K562 (cell line): Measurements from ENCODE around the gene SOST.

Experiments
- FOS ChIP-seq: IDR thresholded peaks from 3 replicates; pipeline ENCODE4 v1.6.1; 2011; ENCODE audit not compliant: insufficient read length; ENCODE audit errors: extremely low read depth
- RAD21 ChIP-seq, 2 experiments: fragments of 250-450 bp in 1 of 2; fragments of 450-650 bp in 1 of 2; sonication (Bioruptor Pico) in 1 of 2; formaldehyde crosslinking in 1 of 2; IDR thresholded peaks in 1 of 2; conservative IDR thresholded peaks in 1 of 2; 2 replicates each; pipeline versions ENCODE4 v1.4.0 to v1.8.0; 2020 to 2022; ENCODE audit warnings: mild to moderate bottlenecking in 2 of 2, moderate library complexity in 1 of 2
- SRF ChIP-seq, 2 experiments: fragments of 250-450, 450-650 bp in 1 of 2; sonication (Bioruptor Pico) in 1 of 2; sonication (generic) in 1 of 2; formaldehyde crosslinking; IDR thresholded peaks; 2 replicates each; pipeline versions ENCODE4 v1.5.0 to v1.5.1; 2020 to 2022; ENCODE audit warnings: mild to moderate bottlenecking in 1 of 2, missing genetic modification reagents in 1 of 2
- TF ChIP-seq, protein P1 (sequence below), 3 experiments: IDR thresholded peaks in 2 of 3; conservative IDR thresholded peaks in 1 of 3; 2 replicates each; pipeline ENCODE4 v1.5.1; 2011 to 2012; ENCODE audit warnings: low read length in 3 of 3, mild to moderate bottlenecking in 3 of 3, control low read depth in 2 of 3, improper control_type of control experiment in 1 of 3, inconsistent platforms in 1 of 3, low read depth in 1 of 3, mixed read lengths in 1 of 3, moderate library complexity in 1 of 3; ENCODE audit not compliant: insufficient read depth in 2 of 3
- TF ChIP-seq, protein P2 (sequence below): fragments of 250-450 bp; sonication (Bioruptor Pico); IDR thresholded peaks from 2 replicates; pipeline ENCODE4 v1.5.0; 2020; ENCODE audit warnings: mild to moderate bottlenecking
- TF ChIP-seq, protein P3 (sequence below), 2 experiments: fragments of 200-800 bp in 1 of 2; sonication (Bioruptor generic) in 1 of 2; sonication (generic) in 1 of 2; formaldehyde crosslinking in 1 of 2; IDR thresholded peaks in 1 of 2; conservative IDR thresholded peaks in 1 of 2; 2 replicates each; pipeline versions ENCODE4 v1.5.0 to v1.6.1; 2016 to 2020; ENCODE audit warnings: missing compliant biosample characterization in 1 of 2, missing genetic modification characterization in 1 of 2, missing genetic modification reagents in 1 of 2
- TF ChIP-seq, protein P4 (sequence below): fragments of 250-450 bp; sonication (Bioruptor Pico); IDR thresholded peaks from 2 replicates; pipeline ENCODE4 v1.9.0; 2021; ENCODE audit warnings: mild to moderate bottlenecking, inconsistent platforms

DNA sequence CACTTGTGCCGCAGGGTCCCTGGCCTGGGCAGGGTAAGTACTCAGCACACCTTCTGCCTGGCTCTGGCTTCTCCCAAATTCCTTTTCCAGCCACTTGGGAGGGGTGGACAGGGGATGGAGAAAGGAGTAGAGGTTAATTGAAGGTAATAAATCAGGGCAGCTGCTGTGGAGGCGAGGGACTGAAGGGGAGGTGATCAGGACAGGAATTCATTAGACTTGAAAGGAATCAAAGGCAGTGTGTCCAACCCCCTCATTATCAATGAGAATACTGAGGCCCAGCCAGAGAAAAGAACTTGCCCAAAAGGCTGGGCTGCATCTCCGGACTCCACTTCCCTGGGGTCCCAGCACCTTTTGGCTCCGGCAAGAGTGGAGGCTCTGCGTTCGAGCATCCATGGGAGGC, 2.4 kb downstream of the SOST start:
- TF ChIP-seq, protein P1, sequence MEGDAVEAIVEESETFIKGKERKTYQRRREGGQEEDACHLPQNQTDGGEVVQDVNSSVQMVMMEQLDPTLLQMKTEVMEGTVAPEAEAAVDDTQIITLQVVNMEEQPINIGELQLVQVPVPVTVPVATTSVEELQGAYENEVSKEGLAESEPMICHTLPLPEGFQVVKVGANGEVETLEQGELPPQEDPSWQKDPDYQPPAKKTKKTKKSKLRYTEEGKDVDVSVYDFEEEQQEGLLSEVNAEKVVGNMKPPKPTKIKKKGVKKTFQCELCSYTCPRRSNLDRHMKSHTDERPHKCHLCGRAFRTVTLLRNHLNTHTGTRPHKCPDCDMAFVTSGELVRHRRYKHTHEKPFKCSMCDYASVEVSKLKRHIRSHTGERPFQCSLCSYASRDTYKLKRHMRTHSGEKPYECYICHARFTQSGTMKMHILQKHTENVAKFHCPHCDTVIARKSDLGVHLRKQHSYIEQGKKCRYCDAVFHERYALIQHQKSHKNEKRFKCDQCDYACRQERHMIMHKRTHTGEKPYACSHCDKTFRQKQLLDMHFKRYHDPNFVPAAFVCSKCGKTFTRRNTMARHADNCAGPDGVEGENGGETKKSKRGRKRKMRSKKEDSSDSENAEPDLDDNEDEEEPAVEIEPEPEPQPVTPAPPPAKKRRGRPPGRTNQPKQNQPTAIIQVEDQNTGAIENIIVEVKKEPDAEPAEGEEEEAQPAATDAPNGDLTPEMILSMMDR (IDR thresholded peaks at IDR 0.05 in 2 of 3, conservative IDR thresholded peaks at IDR 0.05 in 1 of 3; ENCODE audit: insufficient read depth in 2 of 3, low read depth in 1 of 3, low read length in 3 of 3) = no peak
- TF ChIP-seq, protein P2, sequence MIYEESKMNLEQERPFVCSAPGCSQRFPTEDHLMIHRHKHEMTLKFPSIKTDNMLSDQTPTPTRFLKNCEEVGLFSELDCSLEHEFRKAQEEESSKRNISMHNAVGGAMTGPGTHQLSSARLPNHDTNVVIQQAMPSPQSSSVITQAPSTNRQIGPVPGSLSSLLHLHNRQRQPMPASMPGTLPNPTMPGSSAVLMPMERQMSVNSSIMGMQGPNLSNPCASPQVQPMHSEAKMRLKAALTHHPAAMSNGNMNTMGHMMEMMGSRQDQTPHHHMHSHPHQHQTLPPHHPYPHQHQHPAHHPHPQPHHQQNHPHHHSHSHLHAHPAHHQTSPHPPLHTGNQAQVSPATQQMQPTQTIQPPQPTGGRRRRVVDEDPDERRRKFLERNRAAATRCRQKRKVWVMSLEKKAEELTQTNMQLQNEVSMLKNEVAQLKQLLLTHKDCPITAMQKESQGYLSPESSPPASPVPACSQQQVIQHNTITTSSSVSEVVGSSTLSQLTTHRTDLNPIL = no peak
- TF ChIP-seq FOS (no peak), SRF (CRISPR knock-in tag; IDR thresholded peaks at IDR 0.05) (no peak), RAD21 (CRISPR knock-in tag; conservative IDR thresholded peaks at IDR 0.05 in 1 of 2, IDR thresholded peaks at IDR 0.05 in 1 of 2) (no peak)
- TF ChIP-seq, protein P3, sequence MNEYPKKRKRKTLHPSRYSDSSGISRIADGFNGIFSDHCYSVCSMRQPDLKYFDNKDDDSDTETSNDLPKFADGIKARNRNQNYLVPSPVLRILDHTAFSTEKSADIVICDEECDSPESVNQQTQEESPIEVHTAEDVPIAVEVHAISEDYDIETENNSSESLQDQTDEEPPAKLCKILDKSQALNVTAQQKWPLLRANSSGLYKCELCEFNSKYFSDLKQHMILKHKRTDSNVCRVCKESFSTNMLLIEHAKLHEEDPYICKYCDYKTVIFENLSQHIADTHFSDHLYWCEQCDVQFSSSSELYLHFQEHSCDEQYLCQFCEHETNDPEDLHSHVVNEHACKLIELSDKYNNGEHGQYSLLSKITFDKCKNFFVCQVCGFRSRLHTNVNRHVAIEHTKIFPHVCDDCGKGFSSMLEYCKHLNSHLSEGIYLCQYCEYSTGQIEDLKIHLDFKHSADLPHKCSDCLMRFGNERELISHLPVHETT (CRISPR knock-in tag; conservative IDR thresholded peaks at IDR 0.05 in 1 of 2, IDR thresholded peaks at IDR 0.05 in 1 of 2) = no peak
- TF ChIP-seq, protein P4, sequence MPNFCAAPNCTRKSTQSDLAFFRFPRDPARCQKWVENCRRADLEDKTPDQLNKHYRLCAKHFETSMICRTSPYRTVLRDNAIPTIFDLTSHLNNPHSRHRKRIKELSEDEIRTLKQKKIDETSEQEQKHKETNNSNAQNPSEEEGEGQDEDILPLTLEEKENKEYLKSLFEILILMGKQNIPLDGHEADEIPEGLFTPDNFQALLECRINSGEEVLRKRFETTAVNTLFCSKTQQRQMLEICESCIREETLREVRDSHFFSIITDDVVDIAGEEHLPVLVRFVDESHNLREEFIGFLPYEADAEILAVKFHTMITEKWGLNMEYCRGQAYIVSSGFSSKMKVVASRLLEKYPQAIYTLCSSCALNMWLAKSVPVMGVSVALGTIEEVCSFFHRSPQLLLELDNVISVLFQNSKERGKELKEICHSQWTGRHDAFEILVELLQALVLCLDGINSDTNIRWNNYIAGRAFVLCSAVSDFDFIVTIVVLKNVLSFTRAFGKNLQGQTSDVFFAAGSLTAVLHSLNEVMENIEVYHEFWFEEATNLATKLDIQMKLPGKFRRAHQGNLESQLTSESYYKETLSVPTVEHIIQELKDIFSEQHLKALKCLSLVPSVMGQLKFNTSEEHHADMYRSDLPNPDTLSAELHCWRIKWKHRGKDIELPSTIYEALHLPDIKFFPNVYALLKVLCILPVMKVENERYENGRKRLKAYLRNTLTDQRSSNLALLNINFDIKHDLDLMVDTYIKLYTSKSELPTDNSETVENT (CRISPR knock-in tag) = no peak
